ENCODE results near the gene MAL. TPM values are rescaled to one million over a fixed set of nuclear protein-coding genes. Genes with fewer than 3 reads are reported as not detected.

The MAL gene
- total RNA-seq, 2 experiments from 2014 or later = 174 to 184 TPM

DNA sequence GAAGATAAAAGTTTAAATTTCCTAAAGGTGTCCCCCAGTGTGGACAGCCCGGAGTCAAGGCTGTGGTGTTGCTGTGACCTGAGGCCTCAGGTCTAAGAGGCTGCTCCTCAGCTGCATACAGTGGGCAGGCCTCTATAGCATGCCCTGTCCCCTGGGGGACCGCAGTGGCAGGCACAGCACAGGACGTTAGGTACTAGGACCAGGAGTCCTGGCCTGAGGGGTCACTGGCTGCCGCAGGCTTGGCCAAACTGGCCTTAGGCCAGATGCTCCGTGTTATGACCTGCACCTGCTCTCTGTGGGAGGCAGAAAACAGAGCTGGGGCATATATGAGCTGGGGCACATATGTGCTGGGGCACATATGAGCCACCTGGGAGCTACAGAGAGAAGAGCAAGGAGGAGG lies 21.2 kb upstream of the MAL start:
- Mint-ChIP-seq H3K4me3 (no peak overlapping the region), H3K4me1 (peaks cover 12% of the 10 kb centered on the region), H3K9me3 (no peaks in the 10 kb centered on the region), H3K36me3 (no peaks in the 10 kb centered on the region), H3K27ac (no peak overlapping the region), H3K27me3 (peaks cover 15% of the 10 kb centered on the region)
- POLR2A ChIA-PET = interaction anchor here (0.6 kb wide), 1 partner anchor 163 kb away, joined by 3 read pairs; no protein-coding TSS in a partner anchor
- DNase-seq (peak; percentile 15), ATAC-seq (ENCODE audit: low read depth) (no peak)

DNA sequence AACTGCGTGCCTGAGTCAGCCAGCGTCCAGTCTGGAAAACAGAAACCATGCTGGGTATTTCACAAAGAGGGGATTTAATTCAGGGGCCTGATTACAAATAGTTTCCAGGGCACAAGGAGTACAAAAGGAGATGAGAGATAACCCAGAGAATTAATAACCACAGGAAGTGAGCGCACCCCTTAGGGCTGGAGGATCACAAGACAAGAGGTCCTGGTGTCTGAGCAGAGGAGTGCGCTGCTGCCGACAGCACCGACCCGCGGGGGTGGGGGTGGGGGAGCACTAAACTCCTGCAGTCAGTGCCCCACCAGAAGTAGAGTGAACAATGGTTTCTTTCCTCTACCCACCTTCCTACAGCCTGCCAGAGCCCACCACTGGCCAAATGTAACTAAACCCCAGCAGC lies 20.8 kb upstream of the MAL start:
- peak; percentile 30 for DNase-seq
- no peak overlapping the region for H3K27ac Mint-ChIP-seq
- peaks cover 10% of the 10 kb centered on the region for H3K27me3 Mint-ChIP-seq
- H3K36me3 Mint-ChIP-seq = no peaks in the 10 kb centered on the region
- H3K9me3 Mint-ChIP-seq = no peaks in the 10 kb centered on the region
- no peak overlapping the region for H3K4me3 Mint-ChIP-seq
- POLR2A ChIA-PET = interaction anchor here (0.6 kb wide), 1 partner anchor 163 kb away, joined by 3 read pairs; no protein-coding TSS in a partner anchor
- peaks cover 12% of the 10 kb centered on the region for H3K4me1 Mint-ChIP-seq
- ATAC-seq (ENCODE audit: low read depth) = peak; percentile 71

DNA sequence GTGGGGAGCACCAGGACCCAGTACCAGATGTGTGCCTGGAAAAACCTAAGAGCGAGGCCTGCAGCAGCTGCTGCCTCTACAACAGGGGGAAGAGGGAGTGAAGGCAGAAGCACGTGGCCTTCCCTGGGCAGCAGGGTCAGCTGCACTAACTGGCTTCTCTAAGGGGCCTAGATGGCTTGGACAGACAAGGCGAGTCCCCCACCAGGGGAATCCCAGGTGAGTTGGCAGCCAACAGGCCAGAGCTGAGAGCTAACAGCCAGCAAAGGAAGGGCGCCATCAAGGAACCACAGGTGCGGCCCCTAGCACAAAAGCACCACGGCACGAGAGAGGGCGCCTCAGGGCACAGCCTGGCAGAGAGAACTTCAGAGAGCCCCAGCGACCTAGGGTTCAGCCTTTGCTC lies 19.8 kb upstream of the MAL start:
- POLR2A ChIA-PET = no interaction called here
- Mint-ChIP-seq H3K9me3 (no peaks in the 10 kb centered on the region), H3K4me3 (no peak overlapping the region), H3K27me3 (peaks cover 13% of the 10 kb centered on the region), H3K36me3 (no peaks in the 10 kb centered on the region), H3K4me1 (peaks cover 12% of the 10 kb centered on the region), H3K27ac (no peak overlapping the region)
- DNase-seq (peak; percentile 21), ATAC-seq (ENCODE audit: low read depth) (no peak)

DNA sequence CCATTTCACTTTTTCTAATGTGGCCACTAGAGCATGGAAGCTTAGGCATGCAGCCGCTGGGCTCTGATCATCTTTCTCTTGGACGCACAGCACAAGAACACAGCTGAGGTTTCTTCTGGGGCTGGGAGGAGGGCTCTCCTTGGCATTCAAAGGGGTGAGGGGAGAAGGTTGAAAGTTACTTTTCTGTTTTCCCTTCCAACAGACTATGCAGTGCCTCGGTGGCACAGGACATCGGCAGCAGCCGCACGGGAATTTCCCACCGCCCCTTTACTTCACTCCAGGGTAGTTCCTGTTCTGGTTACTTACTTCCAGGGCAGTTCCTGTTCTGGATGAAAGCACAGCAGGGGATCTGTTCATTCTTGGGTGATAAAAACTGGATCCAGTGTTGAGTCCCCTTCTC lies 18.9 kb upstream of the MAL start:
- DNase-seq = peak; percentile 8
- ATAC-seq (ENCODE audit: low read depth) = no peak
- H3K4me1 Mint-ChIP-seq = peaks cover 12% of the 10 kb centered on the region
- no peak overlapping the region for H3K27ac Mint-ChIP-seq
- POLR2A ChIA-PET = no interaction called here
- H3K27me3 Mint-ChIP-seq = peaks cover 13% of the 10 kb centered on the region
- H3K36me3 Mint-ChIP-seq = no peaks in the 10 kb centered on the region
- H3K9me3 Mint-ChIP-seq = no peaks in the 10 kb centered on the region
- H3K4me3 Mint-ChIP-seq = no peak overlapping the region

DNA sequence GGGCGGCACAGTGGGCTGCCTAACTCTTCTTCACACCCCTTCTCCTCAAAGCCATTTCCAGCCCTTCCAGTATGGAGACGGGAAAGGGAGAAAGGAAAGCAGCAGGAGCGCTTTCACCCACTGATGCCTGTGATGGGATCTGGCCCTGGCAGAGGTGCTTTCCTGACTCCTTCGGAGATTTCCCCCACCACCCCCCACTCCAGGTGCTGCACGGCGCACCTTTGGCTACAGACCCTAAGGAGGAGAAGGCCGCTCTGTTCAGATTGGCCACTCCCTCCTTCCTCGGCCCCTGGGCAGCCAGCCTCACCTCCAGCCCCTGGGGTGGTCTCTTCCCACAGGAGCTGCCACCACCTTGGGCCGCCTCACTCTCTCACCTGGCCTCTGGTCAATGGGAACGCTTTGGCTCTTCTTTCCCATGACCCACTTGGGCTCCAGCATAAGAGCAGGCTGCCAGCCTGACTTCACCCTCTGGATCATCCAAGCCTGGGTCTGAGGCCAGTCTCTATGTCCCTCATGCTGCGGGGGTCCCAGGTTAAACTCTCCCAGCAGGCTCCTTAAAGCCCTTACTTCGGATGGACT lies 18.4 kb upstream of the MAL start:
- H3K27me3 Mint-ChIP-seq = peaks cover 11% of the 10 kb centered on the region
- no peak overlapping the region for H3K4me3 Mint-ChIP-seq
- DNase-seq = peak; percentile 15
- H3K36me3 Mint-ChIP-seq = no peaks in the 10 kb centered on the region
- peaks cover 12% of the 10 kb centered on the region for H3K4me1 Mint-ChIP-seq
- ATAC-seq (ENCODE audit: low read depth) = no peak
- H3K27ac Mint-ChIP-seq = no peak overlapping the region
- POLR2A ChIA-PET = no interaction called here
- H3K9me3 Mint-ChIP-seq = no peaks in the 10 kb centered on the region

DNA sequence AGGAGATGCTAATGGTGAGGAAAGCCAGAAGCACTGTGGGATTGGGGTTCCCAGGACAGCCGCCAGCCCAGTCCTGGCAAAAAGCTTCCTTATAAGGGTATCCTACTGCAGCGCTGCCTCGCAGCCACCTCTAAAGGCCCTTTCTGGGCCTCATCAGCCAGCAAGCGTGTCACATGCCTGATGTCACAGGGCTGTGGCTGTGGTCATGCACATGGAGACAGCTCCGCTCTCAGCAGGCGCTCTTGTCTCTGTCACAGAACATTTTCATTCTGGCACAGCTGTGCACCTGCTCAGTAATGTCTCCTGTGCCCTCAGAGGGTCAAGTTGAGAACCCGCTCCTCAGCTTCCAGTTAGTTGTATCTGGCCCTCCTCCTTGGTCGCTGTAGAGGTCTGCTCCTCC lies 17.7 kb upstream of the MAL start:
- H3K27ac Mint-ChIP-seq = no peak overlapping the region
- H3K9me3 Mint-ChIP-seq = no peaks in the 10 kb centered on the region
- peaks cover 8% of the 10 kb centered on the region for H3K27me3 Mint-ChIP-seq
- no peaks in the 10 kb centered on the region for H3K36me3 Mint-ChIP-seq
- ATAC-seq (ENCODE audit: low read depth) (peak; percentile 21), DNase-seq (peak; percentile 24)
- no peak overlapping the region for H3K4me3 Mint-ChIP-seq
- POLR2A ChIA-PET = no interaction called here
- H3K4me1 Mint-ChIP-seq = peaks cover 15% of the 10 kb centered on the region

DNA sequence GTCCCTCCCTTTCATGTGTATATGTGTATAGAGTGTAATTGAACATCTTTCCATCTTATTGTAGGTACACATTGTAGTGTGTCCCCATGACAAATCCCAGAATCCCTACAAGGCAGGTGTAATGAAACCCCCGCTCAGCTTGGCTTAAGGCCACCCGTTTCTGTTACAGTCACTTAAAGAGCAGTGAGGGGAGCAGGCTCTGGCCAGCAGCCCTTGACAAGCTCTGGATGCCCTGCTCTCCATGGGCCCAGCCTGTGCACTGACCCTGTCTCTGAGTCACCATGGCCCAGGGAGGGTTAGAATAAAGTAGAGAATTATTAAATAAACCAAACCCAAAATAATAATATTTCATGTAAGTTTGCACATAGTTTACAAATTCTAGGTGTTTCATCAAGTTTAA lies 17.2 kb upstream of the MAL start:
- Mint-ChIP-seq H3K9me3 (no peaks in the 10 kb centered on the region), H3K27me3 (peaks cover 8% of the 10 kb centered on the region), H3K36me3 (no peaks in the 10 kb centered on the region), H3K4me3 (no peak overlapping the region), H3K4me1 (peaks cover 19% of the 10 kb centered on the region), H3K27ac (no peak overlapping the region)
- POLR2A ChIA-PET = no interaction called here
- ATAC-seq (ENCODE audit: low read depth) (no peak), DNase-seq (no peak)

DNA sequence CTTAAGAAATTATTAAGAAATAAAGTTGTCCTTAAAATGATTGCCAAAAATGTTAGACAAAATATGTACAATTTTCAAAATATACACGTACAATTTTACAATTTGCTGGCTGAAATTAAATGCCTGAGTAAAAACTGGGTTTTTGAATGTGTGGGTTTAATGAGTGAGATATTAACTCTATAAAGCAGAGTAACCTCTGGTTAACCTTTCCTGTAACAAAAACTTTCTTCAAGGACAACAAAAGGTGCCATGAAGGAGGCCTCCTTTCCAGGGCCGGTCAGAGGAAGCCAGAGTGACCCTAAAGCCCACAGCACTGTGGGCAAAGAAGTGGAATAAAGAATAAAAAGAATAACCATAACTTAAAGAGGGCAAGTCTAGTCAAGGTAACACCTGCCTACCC lies 16.5 kb upstream of the MAL start:
- Mint-ChIP-seq H3K9me3 (no peaks in the 10 kb centered on the region), H3K27me3 (peaks cover 8% of the 10 kb centered on the region), H3K4me1 (peaks cover 19% of the 10 kb centered on the region), H3K4me3 (no peak overlapping the region), H3K27ac (no peak overlapping the region), H3K36me3 (no peaks in the 10 kb centered on the region)
- ATAC-seq (ENCODE audit: low read depth) (no peak), DNase-seq (no peak)
- POLR2A ChIA-PET = no interaction called here

DNA sequence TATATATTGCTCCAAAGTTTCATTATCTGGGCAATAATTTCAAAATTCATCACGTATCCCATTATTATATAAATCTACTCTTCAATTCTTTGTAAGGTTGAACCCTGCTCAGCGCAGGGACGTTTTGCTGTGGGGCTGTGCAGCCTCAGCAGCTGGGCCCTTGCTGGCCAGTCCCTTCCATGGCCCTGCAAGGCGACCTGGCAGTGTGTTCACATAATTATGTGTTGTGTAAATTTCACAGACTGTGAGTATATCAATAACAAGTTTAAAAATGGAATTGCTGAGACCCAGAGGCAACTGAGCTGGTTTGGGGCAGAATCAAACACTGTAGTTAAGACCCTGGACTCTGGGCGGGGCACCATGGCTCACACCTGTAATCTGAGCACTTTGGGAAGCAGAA lies 16.1 kb upstream of the MAL start:
- Mint-ChIP-seq H3K9me3 (no peaks in the 10 kb centered on the region), H3K4me1 (peaks cover 18% of the 10 kb centered on the region), H3K27ac (no peak overlapping the region), H3K4me3 (no peak overlapping the region), H3K36me3 (no peaks in the 10 kb centered on the region), H3K27me3 (peaks cover 8% of the 10 kb centered on the region)
- ATAC-seq (ENCODE audit: low read depth) (no peak), DNase-seq (no peak)
- POLR2A ChIA-PET = no interaction called here

DNA sequence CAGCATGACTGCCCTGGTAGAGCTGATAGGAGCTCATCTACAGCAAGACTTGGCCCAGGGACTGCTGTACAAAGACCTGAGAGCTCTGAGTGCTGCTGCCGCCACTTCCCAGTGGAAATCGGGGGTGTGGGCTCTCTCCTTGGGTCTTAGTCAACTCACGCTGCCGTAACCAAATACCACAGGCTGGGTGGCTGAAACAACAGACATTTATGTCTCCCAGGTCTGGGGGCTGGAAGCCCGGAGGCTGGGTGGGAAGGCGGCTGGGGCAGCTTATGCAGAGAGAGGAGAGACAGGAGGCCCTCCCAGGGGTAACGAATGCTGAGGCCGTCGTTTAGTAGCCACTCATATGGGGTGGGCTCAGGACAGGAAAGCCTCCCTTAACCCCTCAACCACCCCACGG lies 15.4 kb upstream of the MAL start:
- ATAC-seq (ENCODE audit: low read depth) = no peak

DNA sequence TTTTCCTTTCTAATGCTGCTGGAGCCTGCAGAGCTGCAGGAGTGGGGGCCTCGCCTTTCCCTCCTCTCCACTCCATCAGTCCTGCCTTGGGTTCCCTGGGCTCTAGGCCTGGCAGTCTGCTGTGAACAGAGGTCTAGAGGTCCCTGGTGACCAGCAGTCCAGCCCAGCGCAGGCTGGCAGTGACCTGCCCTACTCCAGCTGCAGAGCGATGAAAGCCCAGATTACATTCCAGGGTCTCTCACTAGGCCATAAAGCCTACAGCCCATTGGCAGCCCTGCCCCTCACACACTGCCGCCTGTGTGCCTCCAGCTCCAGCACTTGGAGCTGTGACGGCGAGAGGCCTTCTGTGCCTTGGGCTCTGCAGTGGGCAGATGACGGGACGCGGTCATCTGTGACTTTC lies 14.8 kb upstream of the MAL start:
- ATAC-seq (ENCODE audit: low read depth) (no peak), DNase-seq (no peak)
- Mint-ChIP-seq H3K27ac (no peak overlapping the region), H3K36me3 (no peaks in the 10 kb centered on the region), H3K4me3 (no peak overlapping the region), H3K27me3 (peaks cover 6% of the 10 kb centered on the region), H3K9me3 (no peaks in the 10 kb centered on the region), H3K4me1 (peaks cover 25% of the 10 kb centered on the region)
- POLR2A ChIA-PET = no interaction called here

More for the DNA sequence above, 15.4 kb upstream of the MAL start:
- Mint-ChIP-seq H3K4me3 (no peak overlapping the region), H3K27me3 (peaks cover 6% of the 10 kb centered on the region), H3K4me1 (peaks cover 21% of the 10 kb centered on the region), H3K9me3 (no peaks in the 10 kb centered on the region), H3K36me3 (no peaks in the 10 kb centered on the region), H3K27ac (no peak overlapping the region)
- no peak for DNase-seq
- POLR2A ChIA-PET = no interaction called here

DNA sequence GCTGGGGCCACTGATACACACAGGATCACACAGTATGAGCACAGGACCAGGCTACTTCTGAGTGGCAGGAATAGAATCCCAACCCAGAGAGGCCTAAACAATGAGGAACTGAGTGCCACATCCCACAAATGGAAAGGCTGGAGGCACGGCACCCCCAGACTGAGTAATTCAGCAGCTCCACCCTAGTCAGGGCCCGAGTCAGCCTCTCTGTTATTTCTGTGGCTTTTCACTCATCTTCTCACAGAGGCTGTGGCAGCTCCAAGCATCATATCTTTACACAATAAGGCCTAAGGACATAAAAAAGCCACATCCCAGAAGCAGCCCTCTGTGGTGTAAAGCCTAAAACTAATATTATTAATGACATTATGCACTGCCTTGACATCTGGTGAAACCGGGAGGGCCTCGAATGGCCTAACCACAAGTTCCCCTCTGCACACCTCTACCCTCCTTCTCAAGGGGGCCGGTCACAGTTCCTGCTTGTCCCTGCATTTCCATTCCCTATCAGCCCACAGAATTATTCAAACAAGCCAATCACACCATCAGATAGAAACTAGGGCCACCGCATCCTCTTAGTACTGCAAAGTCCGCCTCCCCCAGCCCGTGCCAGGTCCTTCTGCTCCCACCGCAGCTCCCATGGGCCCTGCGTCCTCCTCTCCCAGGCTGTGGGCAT lies 12.5 kb upstream of the MAL start:
- H3K4me1 Mint-ChIP-seq = peaks cover 25% of the 10 kb centered on the region
- H3K9me3 Mint-ChIP-seq = no peaks in the 10 kb centered on the region
- H3K27ac Mint-ChIP-seq = peak overlapping the region; percentile 17
- POLR2A ChIA-PET = no interaction called here
- peaks cover 4% of the 10 kb centered on the region for H3K27me3 Mint-ChIP-seq
- DNase-seq (no peak), ATAC-seq (ENCODE audit: low read depth) (peak; percentile 31)
- H3K36me3 Mint-ChIP-seq = no peaks in the 10 kb centered on the region
- H3K4me3 Mint-ChIP-seq = peak overlapping the region; percentile 6

DNA sequence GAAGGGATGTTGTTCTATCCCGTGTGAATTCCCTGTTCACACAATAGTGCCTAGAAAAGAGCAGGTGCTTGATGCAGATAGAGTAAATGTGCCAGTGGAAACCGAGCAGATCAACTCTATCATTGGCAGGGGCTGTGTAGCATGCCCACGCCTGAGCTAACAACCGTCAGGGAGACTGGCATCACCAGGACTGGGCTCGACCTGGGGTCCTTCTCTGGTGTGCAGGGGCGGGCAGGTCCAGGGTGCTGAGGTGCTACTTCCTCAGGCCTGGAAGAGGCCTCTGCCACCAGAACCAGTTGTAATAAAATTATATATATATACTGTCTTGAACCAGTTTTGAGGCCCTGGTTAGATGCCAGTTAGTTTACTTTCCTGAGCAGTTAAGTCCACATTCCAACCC lies 11.8 kb upstream of the MAL start:
- no peak for DNase-seq
- H3K27ac Mint-ChIP-seq = no peak overlapping the region
- POLR2A ChIA-PET = no interaction called here

DNA sequence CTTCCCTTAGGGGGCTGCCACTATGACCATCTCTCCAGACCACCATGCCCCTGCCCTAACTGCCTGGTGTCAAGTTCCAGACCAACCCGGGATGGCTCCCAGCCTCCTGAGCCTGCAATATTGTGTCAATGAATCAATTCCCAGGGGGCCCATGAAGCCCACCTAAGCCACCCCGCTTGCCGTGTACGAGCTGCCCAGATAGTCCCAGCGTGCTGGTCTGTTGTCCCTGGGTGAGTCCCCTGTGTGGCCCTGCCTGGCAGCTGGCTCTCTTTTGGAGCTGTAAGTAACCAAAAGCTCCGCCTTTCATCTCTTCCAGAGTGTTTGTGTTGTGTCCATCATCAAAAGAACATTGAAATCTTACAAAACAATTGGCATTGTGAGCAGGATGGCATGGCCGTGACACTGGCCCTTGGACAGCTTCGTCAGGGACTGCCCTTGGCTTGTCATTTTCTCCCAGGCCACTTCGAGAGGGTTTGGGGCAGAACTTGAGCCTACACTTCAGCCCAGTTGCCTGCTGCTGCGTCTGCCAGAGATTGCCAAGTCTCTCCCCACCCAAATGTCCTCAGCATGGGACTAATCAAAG lies 11.3 kb upstream of the MAL start:
- Mint-ChIP-seq H3K36me3 (no peaks in the 10 kb centered on the region), H3K4me1 (peaks cover 29% of the 10 kb centered on the region), H3K27me3 (peaks cover 4% of the 10 kb centered on the region), H3K4me3 (no peak overlapping the region), H3K9me3 (no peaks in the 10 kb centered on the region), H3K27ac (no peak overlapping the region)
- ATAC-seq (ENCODE audit: low read depth) (no peak), DNase-seq (no peak)
- POLR2A ChIA-PET = interaction anchor here (1.2 to 1.5 kb wide), 2 partner anchors 61 to 101 kb away, joined by 3 to 7 read pairs; no protein-coding TSS in a partner anchor

More for the DNA sequence above, 11.8 kb upstream of the MAL start:
- no peaks in the 10 kb centered on the region for H3K9me3 Mint-ChIP-seq
- H3K4me3 Mint-ChIP-seq = no peak overlapping the region
- peaks cover 4% of the 10 kb centered on the region for H3K27me3 Mint-ChIP-seq
- H3K36me3 Mint-ChIP-seq = no peaks in the 10 kb centered on the region
- ATAC-seq (ENCODE audit: low read depth) = no peak
- peaks cover 25% of the 10 kb centered on the region for H3K4me1 Mint-ChIP-seq

Measured in activated naive CD8-positive, alpha-beta T cell treated with anti-CD3 and anti-CD28 coated beads, Interleukin-2, amount 10 ng/mL, durations not matched to agents 7 days and 5 days (primary cell).